Tibial artery (tissue), 4 donors: ENCODE measurements around the gene MYOZ3.

ENCODE experiments used
- DNase-seq, 2 donors: peaks; one replicate each; pipeline ENCODE4 v3.0.0-alpha.2; 2019
- H3K27ac ChIP-seq, 2 donors: fragments of 200-600 bp; sonication (generic) in 1 of 2; 1 replicate in 1 of 2; 2 replicates in 1 of 2; pipeline ENCODE4 v1.5.1; 2018 to 2019; ENCODE audit warnings: mild to moderate bottlenecking in 1 of 2
- H3K27me3 ChIP-seq, 2 donors: fragments of 200-600 bp; sonication (generic) in 1 of 2; one replicate each; pipeline versions ENCODE4 v1.5.1 to v1.6.0; 2016 to 2019
- H3K36me3 ChIP-seq, 3 donors: fragments of 200-600 bp; sonication (generic) in 2 of 3; one replicate each; pipeline ENCODE4 v1.5.1; 2016 to 2019; ENCODE audit warnings: mild to moderate bottlenecking in 2 of 3
- H3K4me1 ChIP-seq, 4 donors: fragments of 200-600 bp; sonication (generic) in 2 of 4; 1 replicate in 3 of 4; 2 replicates in 1 of 4; pipeline ENCODE4 v1.5.1; 2016 to 2019
- H3K4me3 ChIP-seq, 2 donors: fragments of 200-600 bp; sonication (generic) in 1 of 2; 1 replicate in 1 of 2; 2 replicates in 1 of 2; pipeline ENCODE4 v1.5.1; 2018 to 2019; ENCODE audit warnings: mild to moderate bottlenecking in 2 of 2
- H3K9me3 ChIP-seq, 3 donors: fragments of 200-600 bp; sonication (generic) in 1 of 3; one replicate each; pipeline ENCODE4 v1.5.1; 2016 to 2019
- intact Hi-C: fragments of 100-400 bp; cut with DNase I; formaldehyde crosslinking; loops from one replicate; pipeline ENCODE4 v1.15.0; 2023; ENCODE audit warnings: low total_unique reads
- TF ChIP-seq, protein P1 (sequence below), 2 experiments: fragments of 200-600 bp in 1 of 2; fragments of 450-650 bp in 1 of 2; IDR thresholded peaks; one replicate each; pipeline ENCODE4 v1.5.1; 2017 to 2019; ENCODE audit warnings: antibody characterized with exemption in 2 of 2, mild to moderate bottlenecking in 1 of 2, moderate library complexity in 1 of 2

Gene MYOZ3

DNA sequence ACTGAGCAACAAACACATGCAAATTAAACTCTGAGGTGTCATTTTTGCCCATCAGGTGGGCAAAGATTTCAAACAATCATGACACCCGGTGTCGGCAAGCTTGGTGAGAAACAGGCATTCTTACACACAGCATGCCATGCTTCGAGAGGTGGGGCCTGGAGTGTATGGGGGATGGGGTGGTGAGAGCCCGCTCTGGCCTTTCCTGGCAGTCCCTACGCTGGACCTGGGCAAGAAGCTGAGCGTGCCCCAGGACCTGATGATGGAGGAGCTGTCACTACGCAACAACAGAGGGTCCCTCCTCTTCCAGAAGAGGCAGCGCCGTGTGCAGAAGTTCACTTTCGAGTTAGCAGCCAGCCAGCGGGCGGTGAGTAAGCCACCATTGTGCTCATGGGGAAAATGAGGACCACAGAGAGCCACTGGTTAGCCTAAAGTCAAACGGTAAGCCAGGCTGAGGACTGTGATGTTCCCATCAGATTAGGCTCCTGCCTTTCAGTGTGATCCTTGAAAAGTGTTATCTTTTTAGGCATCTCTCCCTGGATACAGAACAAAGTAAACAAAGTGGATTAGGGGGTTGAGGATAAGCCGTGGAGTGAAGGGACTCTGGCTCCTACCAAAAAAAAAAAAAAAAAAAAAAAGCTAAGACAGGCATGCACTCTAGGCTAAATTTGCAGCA is 9.4 kb downstream of the MYOZ3 start:
- no peak for DNase-seq
- Histone ChIP-seq H3K27ac (no peak overlapping the region), H3K4me3 (no peak overlapping the region), H3K4me1 (peaks cover 0 to 45% (median 41%) of the 10 kb centered on the region in 4 donors), H3K9me3 (no peaks in the 10 kb centered on the region), H3K36me3 (no peaks in the 10 kb centered on the region), H3K27me3 (peaks cover 0 to 4% of the 10 kb centered on the region in 2 donors)
- intact Hi-C loops, result no loop called here
- TF ChIP-seq, protein P1, sequence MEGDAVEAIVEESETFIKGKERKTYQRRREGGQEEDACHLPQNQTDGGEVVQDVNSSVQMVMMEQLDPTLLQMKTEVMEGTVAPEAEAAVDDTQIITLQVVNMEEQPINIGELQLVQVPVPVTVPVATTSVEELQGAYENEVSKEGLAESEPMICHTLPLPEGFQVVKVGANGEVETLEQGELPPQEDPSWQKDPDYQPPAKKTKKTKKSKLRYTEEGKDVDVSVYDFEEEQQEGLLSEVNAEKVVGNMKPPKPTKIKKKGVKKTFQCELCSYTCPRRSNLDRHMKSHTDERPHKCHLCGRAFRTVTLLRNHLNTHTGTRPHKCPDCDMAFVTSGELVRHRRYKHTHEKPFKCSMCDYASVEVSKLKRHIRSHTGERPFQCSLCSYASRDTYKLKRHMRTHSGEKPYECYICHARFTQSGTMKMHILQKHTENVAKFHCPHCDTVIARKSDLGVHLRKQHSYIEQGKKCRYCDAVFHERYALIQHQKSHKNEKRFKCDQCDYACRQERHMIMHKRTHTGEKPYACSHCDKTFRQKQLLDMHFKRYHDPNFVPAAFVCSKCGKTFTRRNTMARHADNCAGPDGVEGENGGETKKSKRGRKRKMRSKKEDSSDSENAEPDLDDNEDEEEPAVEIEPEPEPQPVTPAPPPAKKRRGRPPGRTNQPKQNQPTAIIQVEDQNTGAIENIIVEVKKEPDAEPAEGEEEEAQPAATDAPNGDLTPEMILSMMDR (IDR thresholded peaks at IDR 0.05), result no peak

DNA sequence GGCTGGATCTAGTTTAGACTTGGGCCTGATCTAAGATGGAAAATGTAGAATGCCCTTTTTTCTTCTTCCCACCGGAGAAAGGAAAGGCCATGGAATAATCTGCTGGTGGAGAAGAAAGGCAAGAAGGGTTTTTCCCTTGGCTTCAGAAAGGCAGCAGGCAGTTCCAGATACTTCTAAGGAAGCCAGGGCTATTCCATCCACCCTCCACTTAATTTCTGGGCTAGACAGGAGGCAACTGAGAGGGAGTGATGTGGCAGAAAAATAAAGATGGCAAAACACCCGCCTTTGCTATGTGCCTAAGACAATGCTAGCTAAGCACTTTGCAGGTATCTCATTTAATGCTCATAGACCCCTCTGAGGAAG is 9.9 kb downstream of the MYOZ3 start:
- H3K27ac ChIP-seq, result peak overlapping the region in 1 of 2 donors; percentile 79
- no peaks in the 10 kb centered on the region for H3K36me3 ChIP-seq
- H3K4me3 ChIP-seq, result no peak overlapping the region
- H3K9me3 ChIP-seq, result no peaks in the 10 kb centered on the region
- no peak for DNase-seq
- TF ChIP-seq, protein P1 (IDR thresholded peaks at IDR 0.05), result no peak
- peaks cover 0 to 46% (median 41%) of the 10 kb centered on the region in 4 donors for H3K4me1 ChIP-seq
- H3K27me3 ChIP-seq, result peaks cover 0 to 4% of the 10 kb centered on the region in 2 donors
- intact Hi-C loops, result no loop called here

DNA sequence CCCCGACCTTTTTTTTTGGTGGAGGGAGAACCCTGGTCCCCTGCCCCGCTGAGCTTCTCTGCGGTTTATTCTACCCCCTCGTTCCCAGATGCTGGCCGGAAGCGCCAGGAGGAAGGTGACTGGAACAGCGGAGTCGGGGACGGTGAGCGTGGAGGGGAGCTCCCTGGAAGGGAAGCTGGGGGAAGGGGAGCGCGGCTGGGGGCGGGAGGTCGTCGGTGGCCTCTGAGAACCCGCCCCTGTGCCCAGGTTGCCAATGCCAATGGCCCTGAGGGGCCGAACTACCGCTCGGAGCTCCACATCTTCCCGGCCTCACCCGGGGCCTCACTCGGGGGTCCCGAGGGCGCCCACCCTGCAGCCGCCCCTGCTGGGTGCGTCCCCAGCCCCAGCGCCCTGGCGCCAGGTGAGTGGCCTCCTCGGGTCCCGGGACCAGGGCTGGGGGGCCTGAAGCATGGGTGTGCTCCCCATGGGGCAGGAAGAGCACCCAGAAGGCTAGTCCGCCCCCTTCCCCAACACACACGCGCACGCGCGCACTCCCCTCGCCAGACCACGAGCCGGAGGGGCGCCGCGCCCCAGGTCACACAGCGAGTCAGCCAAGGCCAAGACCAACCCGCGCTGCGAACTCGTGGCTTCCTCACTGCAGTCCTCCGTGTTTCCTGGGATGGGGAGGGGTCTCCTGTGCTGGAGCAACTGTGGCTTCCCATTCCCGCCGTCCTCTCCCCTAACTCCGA is 10.6 kb downstream of the MYOZ3 start:
- Histone ChIP-seq H3K9me3 (no peaks in the 10 kb centered on the region), H3K36me3 (no peaks in the 10 kb centered on the region), H3K27me3 (peaks cover 0 to 4% of the 10 kb centered on the region in 2 donors), H3K4me3 (peak overlapping the region; percentile 49 to 57), H3K27ac (peak overlapping the region; percentile 74 to 79), H3K4me1 (peaks cover 0 to 46% (median 41%) of the 10 kb centered on the region in 4 donors)
- peak in 1 of 2 donors; percentile 66 for DNase-seq
- intact Hi-C loops, result no loop called here
- TF ChIP-seq, protein P1 (IDR thresholded peaks at IDR 0.05), result no peak

DNA sequence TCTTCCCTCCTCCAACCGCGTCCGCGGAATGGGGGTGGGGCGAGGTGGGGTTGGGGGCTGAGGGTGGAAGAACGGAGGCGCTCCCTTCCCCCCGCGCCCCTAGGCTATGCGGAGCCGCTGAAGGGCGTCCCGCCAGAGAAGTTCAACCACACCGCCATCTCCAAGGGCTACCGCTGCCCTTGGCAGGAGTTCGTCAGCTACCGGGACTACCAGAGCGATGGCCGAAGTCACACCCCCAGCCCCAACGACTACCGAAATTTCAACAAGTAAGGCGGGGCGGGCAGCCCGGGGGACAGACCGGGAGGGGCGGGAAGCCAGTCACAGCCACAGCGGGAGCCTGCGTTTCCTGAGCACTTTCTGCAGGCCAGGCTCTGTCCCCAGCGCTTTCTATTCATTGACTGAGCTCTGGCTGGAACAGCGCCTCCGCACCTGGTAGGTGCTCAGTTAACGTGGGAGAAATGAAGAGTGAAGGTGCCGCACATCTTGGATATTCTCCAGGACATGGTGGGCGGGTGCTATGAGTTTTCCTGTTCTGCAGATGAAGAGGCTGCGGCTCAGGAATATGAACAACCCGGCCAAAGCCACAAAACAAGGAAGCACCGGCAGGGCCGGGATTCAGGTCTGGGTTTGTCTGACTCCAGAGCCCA is 11.3 kb downstream of the MYOZ3 start:
- H3K27me3 ChIP-seq, result peaks cover 0 to 4% of the 10 kb centered on the region in 2 donors
- intact Hi-C loops, result no loop called here
- peak overlapping the region; percentile 49 to 57 for H3K4me3 ChIP-seq
- H3K36me3 ChIP-seq, result no peaks in the 10 kb centered on the region
- H3K4me1 ChIP-seq, result peaks cover 0 to 46% (median 41%) of the 10 kb centered on the region in 4 donors
- peak overlapping the region; percentile 74 to 79 for H3K27ac ChIP-seq
- peak; percentile 66 to 78 for DNase-seq
- H3K9me3 ChIP-seq, result no peaks in the 10 kb centered on the region
- TF ChIP-seq, protein P1 (IDR thresholded peaks at IDR 0.05), result no peak

DNA sequence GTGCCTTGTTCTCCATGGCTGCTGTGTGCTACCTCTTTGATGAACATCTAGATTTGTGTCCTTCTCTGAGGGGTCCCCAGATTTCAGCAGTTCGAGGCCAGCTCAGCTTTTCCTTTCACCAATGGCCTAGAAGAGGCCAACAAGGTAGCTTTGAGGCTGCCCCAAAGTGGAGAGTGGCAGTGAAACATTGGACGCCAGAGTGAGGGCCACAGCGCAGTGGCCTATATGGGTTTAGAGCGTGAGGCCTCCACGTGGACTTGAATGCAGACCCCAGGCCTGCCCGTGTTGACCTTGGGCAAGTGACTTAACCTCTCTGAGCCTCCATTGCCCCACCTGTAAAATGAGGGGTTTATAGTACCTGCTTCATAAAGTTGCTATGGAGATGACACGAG is 11.8 kb downstream of the MYOZ3 start:
- DNase-seq, result no peak
- Histone ChIP-seq H3K9me3 (no peaks in the 10 kb centered on the region), H3K27ac (peak overlapping the region; percentile 74 to 79), H3K4me1 (peaks cover 0 to 46% (median 41%) of the 10 kb centered on the region in 4 donors), H3K27me3 (peaks cover 0 to 4% of the 10 kb centered on the region in 2 donors), H3K36me3 (no peaks in the 10 kb centered on the region), H3K4me3 (peak overlapping the region; percentile 49 to 57)
- intact Hi-C loops, result no loop called here
- TF ChIP-seq, protein P1 (IDR thresholded peaks at IDR 0.05), result no peak
